Liver (tissue), 3 donors: ENCODE measurements around the gene SLC15A2.

Experiments
- EGR1 ChIP-seq, 2 donors: IDR thresholded peaks; 2 replicates each; pipeline ENCODE4 v1.6.1; 2016 to 2018; ENCODE audit warnings: antibody characterized with exemption in 2 of 2, low read depth in 2 of 2
- FOXA1 ChIP-seq: IDR thresholded peaks from 2 replicates; pipeline ENCODE4 v1.6.1; 2016; ENCODE audit warnings: antibody characterized with exemption
- HNF4G ChIP-seq: IDR thresholded peaks from 2 replicates; pipeline ENCODE4 v1.6.1; 2016; ENCODE audit warnings: antibody characterized with exemption
- JUND ChIP-seq, 2 donors: IDR thresholded peaks; 2 replicates each; pipeline ENCODE4 v1.6.1; 2016; ENCODE audit warnings: antibody characterized with exemption in 2 of 2
- RAD21 ChIP-seq, 2 donors: IDR thresholded peaks; 2 replicates each; pipeline ENCODE4 v1.6.1; 2016; ENCODE audit warnings: antibody characterized with exemption in 2 of 2, mild to moderate bottlenecking in 2 of 2
- TAF1 ChIP-seq: conservative IDR thresholded peaks from 2 replicates; pipeline ENCODE4 v1.6.1; 2016; ENCODE audit warnings: antibody characterized with exemption, mild to moderate bottlenecking
- TF ChIP-seq, protein P1 (sequence below): fragments of 150-350 bp; IDR thresholded peaks from 2 replicates; pipeline ENCODE4 v1.5.1; 2017; ENCODE audit warnings: improper control_type of control experiment, low read depth, low read length; ENCODE audit not compliant: missing input control
- donor health status: healthy.
- donor health status: healthy.

DNA sequence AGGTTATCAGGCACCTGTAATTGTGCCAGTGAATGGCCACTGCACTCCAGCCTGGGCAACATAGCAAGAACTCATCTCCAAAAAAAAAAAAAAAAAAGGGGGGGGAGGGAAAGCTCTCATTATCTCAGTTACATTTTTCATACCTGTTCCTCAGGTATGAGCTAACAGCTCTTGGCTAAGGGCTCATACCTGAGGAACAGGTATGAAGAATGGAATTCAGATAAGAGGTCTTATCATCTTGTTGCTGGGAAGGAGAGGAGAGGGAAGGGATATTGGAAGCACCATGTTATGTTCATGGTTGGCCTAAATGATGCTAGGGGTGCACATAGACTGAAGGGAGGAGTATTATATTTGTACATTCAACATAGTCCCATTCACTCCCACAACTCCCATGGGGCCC lies 2.6 kb downstream of the SLC15A2 start:
- TF ChIP-seq, protein P1, sequence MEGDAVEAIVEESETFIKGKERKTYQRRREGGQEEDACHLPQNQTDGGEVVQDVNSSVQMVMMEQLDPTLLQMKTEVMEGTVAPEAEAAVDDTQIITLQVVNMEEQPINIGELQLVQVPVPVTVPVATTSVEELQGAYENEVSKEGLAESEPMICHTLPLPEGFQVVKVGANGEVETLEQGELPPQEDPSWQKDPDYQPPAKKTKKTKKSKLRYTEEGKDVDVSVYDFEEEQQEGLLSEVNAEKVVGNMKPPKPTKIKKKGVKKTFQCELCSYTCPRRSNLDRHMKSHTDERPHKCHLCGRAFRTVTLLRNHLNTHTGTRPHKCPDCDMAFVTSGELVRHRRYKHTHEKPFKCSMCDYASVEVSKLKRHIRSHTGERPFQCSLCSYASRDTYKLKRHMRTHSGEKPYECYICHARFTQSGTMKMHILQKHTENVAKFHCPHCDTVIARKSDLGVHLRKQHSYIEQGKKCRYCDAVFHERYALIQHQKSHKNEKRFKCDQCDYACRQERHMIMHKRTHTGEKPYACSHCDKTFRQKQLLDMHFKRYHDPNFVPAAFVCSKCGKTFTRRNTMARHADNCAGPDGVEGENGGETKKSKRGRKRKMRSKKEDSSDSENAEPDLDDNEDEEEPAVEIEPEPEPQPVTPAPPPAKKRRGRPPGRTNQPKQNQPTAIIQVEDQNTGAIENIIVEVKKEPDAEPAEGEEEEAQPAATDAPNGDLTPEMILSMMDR = no peak
- TF ChIP-seq TAF1 (no peak), RAD21 (IDR thresholded peaks at IDR 0.05) (no peak), EGR1 (IDR thresholded peaks at IDR 0.05; ENCODE audit: low read depth in 2 of 2) (no peak), JUND (IDR thresholded peaks at IDR 0.05) (no peak), HNF4G (no peak), FOXA1 (no peak)
